ENCODE results near the gene CD7. TPM values are rescaled to one million over a fixed set of nuclear protein-coding genes. Genes with fewer than 3 reads are reported as not detected.

CD7 gene
- total and polyA plus RNA-seq, 10 donors = 14.8 to 60.1 (median 24.3) TPM

DNA sequence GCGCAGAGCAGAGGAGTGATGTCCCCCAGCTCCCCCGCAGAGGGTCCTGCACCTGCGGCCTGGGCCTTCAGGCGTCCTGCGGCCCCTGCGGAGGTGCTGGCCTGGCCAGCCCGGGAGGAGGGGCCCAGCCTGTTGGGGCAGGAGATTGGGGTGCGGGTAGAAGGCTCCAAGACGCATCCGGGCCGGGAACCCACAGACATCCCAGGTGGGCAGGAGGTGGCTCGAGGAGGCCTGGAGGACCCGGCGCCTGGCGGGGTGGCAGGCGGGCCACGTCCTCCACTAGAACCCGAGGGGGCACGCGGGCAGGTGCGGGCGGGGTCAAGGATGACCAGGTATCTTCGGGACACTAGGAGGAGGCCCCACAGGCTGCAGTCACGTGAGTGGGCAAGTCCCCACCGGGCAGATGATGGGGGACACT, 16.8 kb upstream of the CD7 start:
- Histone ChIP-seq H3K4me3 (peak overlapping the region; percentile 37 to 79 (median 61)), H3K27ac (peak overlapping the region in 7 of 8 donors; percentile 67 to 89 (median 83))
- 45 to 61% (median 55%) methylated on average over 22 to 25 of the region's 25 CpGs for WGBS, 5 donors

DNA sequence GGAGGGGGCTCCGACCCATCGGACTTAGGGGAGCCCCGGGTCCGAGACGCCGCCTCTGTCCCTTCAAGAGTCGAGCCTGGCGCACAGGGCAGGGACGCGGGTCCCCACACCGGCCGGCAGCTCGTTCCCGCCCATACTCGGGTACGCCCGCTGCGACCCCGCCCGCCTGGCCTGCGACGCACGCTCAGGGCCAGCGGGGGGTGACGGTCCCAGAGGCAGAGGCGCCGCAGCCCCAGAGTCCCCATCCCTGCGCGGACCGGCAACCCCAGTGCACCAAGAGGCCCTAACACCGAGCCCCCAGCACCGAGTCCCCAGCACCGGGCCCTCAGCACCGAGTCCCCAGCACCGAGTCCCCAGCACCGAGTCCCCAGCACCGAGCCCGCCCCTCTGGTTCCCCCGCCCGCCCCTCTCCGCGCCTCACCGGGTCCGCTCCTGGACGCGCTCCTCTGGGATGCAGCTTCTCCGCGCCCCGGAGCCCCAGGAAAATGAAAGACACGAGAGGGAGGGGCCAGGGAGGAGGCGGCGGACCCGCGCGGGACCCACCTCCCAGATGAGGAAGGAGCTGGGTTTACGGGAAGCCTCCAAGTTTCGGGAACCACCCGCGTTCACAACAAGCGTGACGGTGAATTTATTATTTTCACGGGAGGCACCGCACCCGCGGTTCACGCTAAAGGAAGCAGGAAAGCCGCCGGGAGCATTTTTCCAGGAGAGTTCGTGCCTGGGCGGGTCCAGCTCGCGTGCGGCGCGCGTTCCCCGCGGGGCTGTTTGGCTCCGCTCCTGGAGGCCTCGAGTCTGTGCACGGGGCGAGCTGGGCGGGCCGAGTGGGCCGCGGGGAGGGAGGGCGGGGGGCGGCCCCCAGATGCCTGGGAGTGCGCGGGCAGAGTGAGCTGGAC, 16.1 kb upstream of the CD7 start, which contains the start of gene SECTM1:
SECTM1 (minus strand) TSS at position 488 of the 893 bp plus-strand sequence. CDS start 6,526 bp downstream, outside the sequence.
- peaks cover 0 to 9% (median 0%) of the 10 kb centered on the region in 6 donors for H3K36me3 ChIP-seq
- peak; percentile 91 for DNase-seq
- intact Hi-C loops (cut with DNase I; ENCODE audit: low total_unique reads) = no loop called here
- TF ChIP-seq, protein P1, sequence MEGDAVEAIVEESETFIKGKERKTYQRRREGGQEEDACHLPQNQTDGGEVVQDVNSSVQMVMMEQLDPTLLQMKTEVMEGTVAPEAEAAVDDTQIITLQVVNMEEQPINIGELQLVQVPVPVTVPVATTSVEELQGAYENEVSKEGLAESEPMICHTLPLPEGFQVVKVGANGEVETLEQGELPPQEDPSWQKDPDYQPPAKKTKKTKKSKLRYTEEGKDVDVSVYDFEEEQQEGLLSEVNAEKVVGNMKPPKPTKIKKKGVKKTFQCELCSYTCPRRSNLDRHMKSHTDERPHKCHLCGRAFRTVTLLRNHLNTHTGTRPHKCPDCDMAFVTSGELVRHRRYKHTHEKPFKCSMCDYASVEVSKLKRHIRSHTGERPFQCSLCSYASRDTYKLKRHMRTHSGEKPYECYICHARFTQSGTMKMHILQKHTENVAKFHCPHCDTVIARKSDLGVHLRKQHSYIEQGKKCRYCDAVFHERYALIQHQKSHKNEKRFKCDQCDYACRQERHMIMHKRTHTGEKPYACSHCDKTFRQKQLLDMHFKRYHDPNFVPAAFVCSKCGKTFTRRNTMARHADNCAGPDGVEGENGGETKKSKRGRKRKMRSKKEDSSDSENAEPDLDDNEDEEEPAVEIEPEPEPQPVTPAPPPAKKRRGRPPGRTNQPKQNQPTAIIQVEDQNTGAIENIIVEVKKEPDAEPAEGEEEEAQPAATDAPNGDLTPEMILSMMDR (IDR thresholded peaks at IDR 0.05 in 8 of 11, conservative IDR thresholded peaks at IDR 0.05 in 3 of 11) = no peak
- peak; percentile 37 to 72 (median 40) for TF ChIP-seq POLR2AphosphoS5 (IDR thresholded peaks at IDR 0.05)
- peak in 1 of 3 donors; percentile 53 for TF ChIP-seq POLR2A (IDR thresholded peaks at IDR 0.05)
- 2 to 8% (median 3%) methylated on average over 23 to 90 of the region's 90 CpGs for whole genome bisulfite sequencing, 5 donors
- H3K27ac ChIP-seq = peak within 1 kb of the TSS in 7 of 8 donors; percentile 79 to 89 (median 83)
- peak within 1 kb of the TSS; percentile 37 to 79 (median 61) for H3K4me3 ChIP-seq
- H3K27me3 ChIP-seq (replicated peaks in 1 of 7) = peaks cover 0 to 54% (median 6%) of the 10 kb centered on the region in 7 donors
- H3K9me3 ChIP-seq = no peaks in the 10 kb centered on the region
- H3K4me1 ChIP-seq = peaks cover 17 to 71% (median 58%) of the 10 kb centered on the region in 6 donors

More for the DNA sequence above, 16.8 kb upstream of the CD7 start:
- TF ChIP-seq, protein P1 (IDR thresholded peaks at IDR 0.05 in 8 of 11, conservative IDR thresholded peaks at IDR 0.05 in 3 of 11) = no peak
- Histone ChIP-seq H3K27me3 (replicated peaks in 1 of 7) (peaks cover 0 to 50% (median 6%) of the 10 kb centered on the region in 7 donors), H3K36me3 (peaks cover 0 to 2% (median 0%) of the 10 kb centered on the region in 6 donors), H3K9me3 (no peaks in the 10 kb centered on the region), H3K4me1 (peaks cover 17 to 76% (median 61%) of the 10 kb centered on the region in 6 donors)
- intact Hi-C loops (cut with DNase I; ENCODE audit: low total_unique reads) = no loop called here
- DNase-seq = peak; percentile 83

DNA sequence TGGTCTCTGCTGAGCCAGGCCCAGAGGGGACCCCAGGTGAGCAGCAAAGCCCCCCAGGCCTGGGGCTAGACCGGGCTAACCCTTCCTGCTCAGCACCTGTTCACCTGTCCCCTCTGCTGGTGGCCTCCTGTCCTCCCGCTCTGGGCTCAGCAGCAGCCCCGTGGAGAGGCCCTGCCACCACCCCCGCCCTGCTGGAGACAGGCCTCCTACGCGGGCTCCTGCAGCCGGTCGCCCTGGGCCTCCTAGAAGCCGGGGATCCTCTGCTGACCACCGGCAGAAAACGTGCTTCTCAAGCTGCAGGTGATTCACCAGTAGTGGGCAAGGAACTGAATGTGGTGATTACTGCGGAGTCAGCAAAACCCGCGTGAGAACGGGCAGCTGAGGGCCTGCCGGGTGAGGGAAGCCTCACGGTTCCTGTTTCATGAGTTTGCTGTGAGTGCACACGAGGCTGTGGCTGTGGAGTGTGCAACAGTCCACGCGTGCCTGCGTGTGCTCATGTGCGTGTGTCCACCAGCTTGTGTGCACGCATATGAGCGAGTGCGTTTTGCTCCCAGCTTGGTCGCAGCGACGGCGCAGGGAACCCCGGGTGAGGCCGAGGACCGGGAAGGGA, 15.4 kb upstream of the CD7 start:
- Histone ChIP-seq H3K27ac (peak overlapping the region in 6 of 8 donors; percentile 81 to 89 (median 84)), H3K9me3 (no peaks in the 10 kb centered on the region), H3K36me3 (peaks cover 0 to 9% (median 0%) of the 10 kb centered on the region in 6 donors), H3K4me1 (peaks cover 17 to 71% (median 58%) of the 10 kb centered on the region in 6 donors), H3K4me3 (peak overlapping the region; percentile 37 to 79 (median 61)), H3K27me3 (replicated peaks in 1 of 7) (peaks cover 0 to 58% (median 6%) of the 10 kb centered on the region in 7 donors)
- WGBS, 5 donors = 0 to 25% (median 16%) methylated on average over 9 to 32 of the region's 32 CpGs
- TF ChIP-seq POLR2AphosphoS5 (IDR thresholded peaks at IDR 0.05) (peak; percentile 72 to 83 (median 76)), POLR2A (IDR thresholded peaks at IDR 0.05) (no peak)
- DNase-seq = peak; percentile 92
- intact Hi-C loops (cut with DNase I; ENCODE audit: low total_unique reads) = no loop called here

DNA sequence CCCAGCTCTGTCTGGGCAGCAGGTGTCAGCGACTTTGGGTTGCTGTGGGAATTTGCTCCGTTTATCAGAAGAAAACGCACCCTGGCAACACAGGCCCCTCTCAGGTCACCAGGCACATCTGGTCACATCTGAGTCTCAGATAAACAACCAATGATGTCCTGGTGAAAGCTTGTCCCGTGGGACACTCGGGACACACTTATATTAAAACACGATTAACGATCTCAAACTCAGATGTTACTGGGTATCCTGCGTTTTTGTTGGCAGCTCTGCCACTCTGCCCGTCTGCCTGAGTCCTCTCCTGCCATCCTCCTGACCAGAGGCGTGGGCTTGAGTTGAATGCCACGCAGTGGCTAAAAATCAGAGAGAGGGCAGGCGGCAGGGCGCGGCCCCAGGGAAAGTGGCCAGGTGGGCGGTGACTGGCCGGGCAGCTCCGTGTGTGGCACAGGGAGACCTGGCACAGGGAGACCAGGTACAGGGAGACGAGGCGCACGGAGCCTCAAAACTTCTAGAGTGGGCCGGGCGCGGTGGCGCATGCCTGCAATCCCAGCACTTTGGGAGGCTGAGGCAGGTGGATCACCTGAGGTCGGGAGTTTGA, 14.0 kb upstream of the CD7 start:
- Histone ChIP-seq H3K27ac (no peak overlapping the region), H3K27me3 (replicated peaks in 1 of 7) (peaks cover 0 to 66% (median 6%) of the 10 kb centered on the region in 7 donors), H3K9me3 (no peaks in the 10 kb centered on the region), H3K4me3 (no peak overlapping the region), H3K4me1 (peaks cover 17 to 66% (median 56%) of the 10 kb centered on the region in 6 donors), H3K36me3 (peaks cover 0 to 16% (median 0%) of the 10 kb centered on the region in 6 donors)
- intact Hi-C loops (cut with DNase I; ENCODE audit: low total_unique reads) = no loop called here
- 91 to 94% (median 93%) methylated on average over 22 to 25 of the region's 25 CpGs for WGBS, 5 donors
- TF ChIP-seq POLR2AphosphoS5 (IDR thresholded peaks at IDR 0.05) (no peak), POLR2A (IDR thresholded peaks at IDR 0.05) (no peak)
- TF ChIP-seq, protein P1 (IDR thresholded peaks at IDR 0.05 in 8 of 11, conservative IDR thresholded peaks at IDR 0.05 in 3 of 11) = no peak
- DNase-seq = no peak

All from spleen (tissue), 11 donors.